Measurements from ENCODE around the gene FAM107A. TPM values are rescaled to one million over a fixed set of nuclear protein-coding genes. Genes with fewer than 3 reads are reported as not detected.

FAM107A gene
- total and polyA plus RNA-seq, 2 experiments from 2014 or later = 0.13 to 0.22 TPM

GRCh38 chr3:58526515-58526957 lies 50.7 kb downstream of the FAM107A start:
- H3K4me3 ChIP-seq = no peak overlapping the region
- peaks cover 8% of the 10 kb centered on the region; the same call in 1 of the 2 replicates for H3K36me3 ChIP-seq (ENCODE audit: low read depth)
- no peaks in the 10 kb centered on the region for H3K9me2 ChIP-seq (ENCODE audit: insufficient read depth)
- H3K9ac ChIP-seq = no peak overlapping the region
- H3K4me1 ChIP-seq (ENCODE audit: insufficient read depth) = peaks cover 3% of the 10 kb centered on the region; the same call in 1 of the 2 replicates
- no peaks in the 10 kb centered on the region for H4K20me1 ChIP-seq (ENCODE audit: insufficient read depth)
- no peaks in the 10 kb centered on the region for H3F3A ChIP-seq (ENCODE audit: insufficient read depth)
- no peak overlapping the region for H2AFZ ChIP-seq
- peak; percentile 97 for DNase-seq
- in situ Hi-C loops (cut with MboI) = no loop called here
- H3K27ac ChIP-seq = 0 out of 2 replicates have a peak overlapping the region, but pooled peaks have one; percentile 7
- 50 to 59% methylated on average over 6 to 7 of the region's 7 CpGs for WGBS, 2 experiments (ENCODE audit: low coverage in 1 of 2, low lambda C conversion rate in 2 of 2, missing lambda C conversion rate in 2 of 2)
- H3K27me3 ChIP-seq (replicated peaks; ENCODE audit: insufficient read depth) = no peaks in the 10 kb centered on the region
- no peak overlapping the region for H3K4me2 ChIP-seq (ENCODE audit: unreplicated experiment)
- no peaks in the 10 kb centered on the region for H3K79me2 ChIP-seq (ENCODE audit: insufficient read depth)
- no peaks in the 10 kb centered on the region for H3K9me3 ChIP-seq (ENCODE audit: low read depth)
- no peak for TF ChIP-seq EZH2 (IDR thresholded peaks at IDR 0.05; ENCODE audit: insufficient read depth, poor library complexity, severe bottlenecking)
- no peak for TF ChIP-seq EZH2phosphoT487 (IDR thresholded peaks at IDR 0.05; ENCODE audit: insufficient read depth, low read depth)

DNA sequence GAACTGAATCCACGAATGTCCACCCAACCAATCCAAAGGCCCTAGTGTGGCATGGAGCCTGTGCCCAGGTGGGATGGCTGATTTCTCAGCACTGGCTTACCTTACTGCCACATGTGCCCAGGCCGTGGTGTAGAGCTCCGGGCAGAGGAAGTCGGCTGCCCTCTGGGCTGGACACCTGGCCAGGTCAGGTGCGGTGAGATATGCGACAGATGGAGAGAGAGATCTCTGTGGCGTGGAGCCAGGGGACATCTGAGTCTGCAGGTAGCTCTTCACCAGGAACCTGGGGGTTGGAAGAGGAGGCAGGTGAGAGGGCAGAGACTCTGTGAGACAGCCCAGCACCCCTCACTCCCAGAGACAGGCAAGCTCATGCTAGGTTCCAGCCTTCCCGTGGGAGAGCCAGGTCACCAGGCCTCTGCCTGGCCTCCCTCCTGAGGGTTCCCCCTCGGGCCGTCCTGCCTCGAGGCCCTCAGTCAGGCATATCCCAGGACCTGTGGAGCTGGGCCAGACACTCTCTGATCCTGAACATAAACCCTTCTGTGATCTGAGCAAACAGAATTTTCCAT lies 52.8 kb downstream of the FAM107A start:
- TF ChIP-seq EZH2 (IDR thresholded peaks at IDR 0.05; ENCODE audit: insufficient read depth, poor library complexity, severe bottlenecking) (no peak), EZH2phosphoT487 (IDR thresholded peaks at IDR 0.05; ENCODE audit: insufficient read depth, low read depth) (no peak)
- in situ Hi-C loops (cut with MboI) = no loop called here
- H3K4me2 ChIP-seq (ENCODE audit: unreplicated experiment) = no peak overlapping the region
- H3K9me3 ChIP-seq (ENCODE audit: low read depth) = no peaks in the 10 kb centered on the region
- H3K79me2 ChIP-seq (ENCODE audit: insufficient read depth) = no peaks in the 10 kb centered on the region
- no peak for DNase-seq
- 79 to 81% methylated on average over 10 to 11 of the region's 11 CpGs for WGBS, 2 experiments (ENCODE audit: low coverage in 1 of 2, low lambda C conversion rate in 2 of 2, missing lambda C conversion rate in 2 of 2)
- no peaks in the 10 kb centered on the region for H3K9me2 ChIP-seq (ENCODE audit: insufficient read depth)
- peaks cover 3% of the 10 kb centered on the region; the same call in 1 of the 2 replicates for H3K4me1 ChIP-seq (ENCODE audit: insufficient read depth)
- no peak overlapping the region for H2AFZ ChIP-seq
- peaks cover 8% of the 10 kb centered on the region; the same call in 1 of the 2 replicates for H3K36me3 ChIP-seq (ENCODE audit: low read depth)
- no peak overlapping the region for H3K9ac ChIP-seq
- H4K20me1 ChIP-seq (ENCODE audit: insufficient read depth) = no peaks in the 10 kb centered on the region
- H3K4me3 ChIP-seq = no peak overlapping the region
- no peaks in the 10 kb centered on the region for H3F3A ChIP-seq (ENCODE audit: insufficient read depth)
- no peaks in the 10 kb centered on the region for H3K27me3 ChIP-seq (replicated peaks; ENCODE audit: insufficient read depth)
- H3K27ac ChIP-seq = no peak overlapping the region

DNA sequence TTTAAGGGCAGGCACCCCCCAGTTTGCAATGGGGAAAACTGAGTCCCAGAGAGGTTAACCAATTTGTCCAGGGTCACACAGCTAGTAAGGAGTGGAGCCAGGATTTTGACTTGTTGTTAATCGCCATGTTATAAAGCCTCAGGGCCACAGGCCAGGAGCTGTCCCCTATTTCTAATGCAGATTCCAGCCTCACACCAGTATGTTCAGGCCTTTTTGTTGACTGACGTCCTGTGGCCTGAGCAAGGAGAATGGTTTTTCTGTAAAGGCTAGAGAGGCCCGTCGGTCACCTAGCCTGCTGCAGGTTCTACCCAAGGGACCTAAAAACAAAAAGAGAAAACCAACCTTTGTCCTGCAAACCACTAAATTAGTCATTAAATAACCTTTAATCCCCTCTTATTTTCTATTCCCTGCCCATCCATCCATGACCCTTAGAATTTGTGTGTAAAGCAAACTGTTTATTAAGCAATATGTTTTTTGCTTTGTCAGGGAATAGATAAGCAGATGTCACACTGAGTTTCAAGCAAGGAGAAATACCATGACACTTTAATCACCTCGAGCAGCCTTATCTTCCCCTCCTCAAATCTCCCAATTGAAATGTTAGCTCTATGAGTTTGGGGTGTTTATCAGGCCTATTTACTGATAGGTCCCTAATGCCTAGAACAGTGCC lies 54.3 kb downstream of the FAM107A start:
- Histone ChIP-seq H3K27ac (no peak overlapping the region), H2AFZ (no peak overlapping the region), H3K4me3 (no peak overlapping the region), H3F3A (ENCODE audit: insufficient read depth) (no peaks in the 10 kb centered on the region), H3K9ac (no peak overlapping the region), H3K79me2 (ENCODE audit: insufficient read depth) (no peaks in the 10 kb centered on the region), H4K20me1 (ENCODE audit: insufficient read depth) (no peaks in the 10 kb centered on the region), H3K4me2 (ENCODE audit: unreplicated experiment) (no peak overlapping the region), H3K27me3 (replicated peaks; ENCODE audit: insufficient read depth) (no peaks in the 10 kb centered on the region), H3K9me3 (ENCODE audit: low read depth) (no peaks in the 10 kb centered on the region), H3K36me3 (ENCODE audit: low read depth) (peaks cover 8% of the 10 kb centered on the region; the same call in 1 of the 2 replicates), H3K4me1 (ENCODE audit: insufficient read depth) (peaks cover 3% of the 10 kb centered on the region; the same call in 1 of the 2 replicates), H3K9me2 (ENCODE audit: insufficient read depth) (no peaks in the 10 kb centered on the region)
- whole genome bisulfite sequencing, 2 experiments (ENCODE audit: low coverage in 1 of 2, low lambda C conversion rate in 2 of 2, missing lambda C conversion rate in 2 of 2) = 87 to 91% methylated on average over 5 of the region's 5 CpGs
- DNase-seq = no peak
- in situ Hi-C loops (cut with MboI) = no loop called here
- no peak for TF ChIP-seq EZH2phosphoT487 (IDR thresholded peaks at IDR 0.05; ENCODE audit: insufficient read depth, low read depth)
- no peak for TF ChIP-seq EZH2 (IDR thresholded peaks at IDR 0.05; ENCODE audit: insufficient read depth, poor library complexity, severe bottlenecking)

DNA sequence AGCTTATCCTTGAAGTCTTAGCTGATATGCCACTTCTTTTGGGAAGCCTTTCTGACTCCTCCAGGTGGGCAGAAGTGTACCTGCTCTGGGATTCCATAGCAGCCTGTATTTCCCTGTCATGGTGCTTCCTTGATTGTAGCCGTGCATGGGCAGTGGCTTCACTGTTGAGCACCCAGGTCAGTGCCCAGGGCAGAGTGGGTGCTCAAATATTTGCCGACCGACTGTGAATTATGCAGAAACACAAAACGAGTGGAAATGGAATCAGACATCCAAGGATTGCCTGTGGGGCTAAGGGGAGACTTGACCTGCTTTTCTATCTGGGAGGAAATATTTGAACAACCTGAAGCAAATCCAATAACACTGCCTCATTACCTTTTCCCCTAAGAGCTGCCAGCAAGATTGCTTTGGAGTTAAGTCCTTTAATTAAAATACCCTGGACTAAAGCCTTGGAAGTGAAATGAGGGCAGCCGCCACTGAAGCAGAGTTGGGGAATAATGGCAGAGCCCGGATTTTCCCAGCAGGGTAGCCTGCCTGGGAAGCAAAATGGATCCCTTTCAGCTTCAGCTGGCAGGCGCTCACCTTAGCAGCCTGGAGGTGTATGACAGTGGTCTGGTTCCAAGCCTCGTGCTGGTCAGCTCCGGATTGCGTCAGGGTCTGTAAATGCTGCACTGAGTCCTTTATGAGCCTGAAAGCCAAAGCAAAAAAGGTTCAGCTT lies 55.1 kb downstream of the FAM107A start:
- H3K4me2 ChIP-seq (ENCODE audit: unreplicated experiment) = no peak overlapping the region
- in situ Hi-C loops (cut with MboI) = no loop called here

More for the DNA sequence above, 55.1 kb downstream of the FAM107A start:
- Histone ChIP-seq H3K9me2 (ENCODE audit: insufficient read depth) (no peaks in the 10 kb centered on the region), H3K9me3 (ENCODE audit: low read depth) (no peaks in the 10 kb centered on the region), H3K9ac (no peak overlapping the region), H3F3A (ENCODE audit: insufficient read depth) (no peaks in the 10 kb centered on the region), H3K4me1 (ENCODE audit: insufficient read depth) (peaks cover 3% of the 10 kb centered on the region; the same call in 1 of the 2 replicates), H3K27ac (no peak overlapping the region), H3K79me2 (ENCODE audit: insufficient read depth) (no peaks in the 10 kb centered on the region), H2AFZ (no peak overlapping the region), H4K20me1 (ENCODE audit: insufficient read depth) (no peaks in the 10 kb centered on the region), H3K36me3 (ENCODE audit: low read depth) (peaks cover 8% of the 10 kb centered on the region; the same call in 1 of the 2 replicates), H3K27me3 (replicated peaks; ENCODE audit: insufficient read depth) (no peaks in the 10 kb centered on the region), H3K4me3 (no peak overlapping the region)
- no peak for DNase-seq
- WGBS, 2 experiments (ENCODE audit: low coverage in 1 of 2, low lambda C conversion rate in 2 of 2, missing lambda C conversion rate in 2 of 2) = 87 to 89% methylated on average over 10 of the region's 10 CpGs
- TF ChIP-seq EZH2phosphoT487 (IDR thresholded peaks at IDR 0.05; ENCODE audit: insufficient read depth, low read depth) (no peak), EZH2 (IDR thresholded peaks at IDR 0.05; ENCODE audit: insufficient read depth, poor library complexity, severe bottlenecking) (no peak)

Data from GM23248 (cell line).